Measurements from ENCODE around the gene DNAJC3.

DNA sequence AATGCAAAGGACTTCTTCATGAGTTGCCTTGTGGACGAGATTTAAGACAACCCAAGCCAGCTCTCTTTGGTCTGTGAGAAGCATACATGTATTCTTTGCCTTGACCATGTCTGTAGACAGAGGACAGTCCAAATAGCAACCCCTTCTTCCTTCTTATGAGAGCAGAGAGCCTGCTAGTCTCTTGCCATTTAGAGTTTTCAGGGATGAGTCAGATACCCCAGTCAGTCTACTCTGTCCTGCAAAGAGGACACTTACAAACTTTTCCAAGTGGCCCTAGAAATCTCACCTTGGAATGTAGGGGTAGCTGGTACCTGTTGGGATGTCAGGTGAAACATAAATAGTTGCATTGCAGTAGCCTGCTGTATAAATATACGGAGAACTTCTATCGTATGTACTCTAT, 36.7 kb downstream of the DNAJC3 start:
- TF ChIP-seq, protein P1, sequence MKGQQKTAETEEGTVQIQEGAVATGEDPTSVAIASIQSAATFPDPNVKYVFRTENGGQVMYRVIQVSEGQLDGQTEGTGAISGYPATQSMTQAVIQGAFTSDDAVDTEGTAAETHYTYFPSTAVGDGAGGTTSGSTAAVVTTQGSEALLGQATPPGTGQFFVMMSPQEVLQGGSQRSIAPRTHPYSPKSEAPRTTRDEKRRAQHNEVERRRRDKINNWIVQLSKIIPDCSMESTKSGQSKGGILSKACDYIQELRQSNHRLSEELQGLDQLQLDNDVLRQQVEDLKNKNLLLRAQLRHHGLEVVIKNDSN (CRISPR knock-in tag; IDR thresholded peaks at IDR 0.05): no peak
- TF ChIP-seq, protein P2, sequence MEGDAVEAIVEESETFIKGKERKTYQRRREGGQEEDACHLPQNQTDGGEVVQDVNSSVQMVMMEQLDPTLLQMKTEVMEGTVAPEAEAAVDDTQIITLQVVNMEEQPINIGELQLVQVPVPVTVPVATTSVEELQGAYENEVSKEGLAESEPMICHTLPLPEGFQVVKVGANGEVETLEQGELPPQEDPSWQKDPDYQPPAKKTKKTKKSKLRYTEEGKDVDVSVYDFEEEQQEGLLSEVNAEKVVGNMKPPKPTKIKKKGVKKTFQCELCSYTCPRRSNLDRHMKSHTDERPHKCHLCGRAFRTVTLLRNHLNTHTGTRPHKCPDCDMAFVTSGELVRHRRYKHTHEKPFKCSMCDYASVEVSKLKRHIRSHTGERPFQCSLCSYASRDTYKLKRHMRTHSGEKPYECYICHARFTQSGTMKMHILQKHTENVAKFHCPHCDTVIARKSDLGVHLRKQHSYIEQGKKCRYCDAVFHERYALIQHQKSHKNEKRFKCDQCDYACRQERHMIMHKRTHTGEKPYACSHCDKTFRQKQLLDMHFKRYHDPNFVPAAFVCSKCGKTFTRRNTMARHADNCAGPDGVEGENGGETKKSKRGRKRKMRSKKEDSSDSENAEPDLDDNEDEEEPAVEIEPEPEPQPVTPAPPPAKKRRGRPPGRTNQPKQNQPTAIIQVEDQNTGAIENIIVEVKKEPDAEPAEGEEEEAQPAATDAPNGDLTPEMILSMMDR (IDR thresholded peaks at IDR 0.05 in 2 of 3, conservative IDR thresholded peaks at IDR 0.05 in 1 of 3; ENCODE audit: insufficient read depth in 2 of 3, low read depth in 1 of 3, low read length in 3 of 3): no peak
- TF ChIP-seq MYC (IDR thresholded peaks at IDR 0.05; ENCODE audit: low read depth, low read length) (no peak), MYC (CRISPR knock-in tag; IDR thresholded peaks at IDR 0.05; ENCODE audit: borderline replicate concordance, low read depth) (no peak), JUN (IDR thresholded peaks at IDR 0.05; ENCODE audit: borderline replicate concordance, low read depth, low read length) (no peak), JUN (CRISPR knock-in tag; IDR thresholded peaks at IDR 0.05; ENCODE audit: borderline replicate concordance) (no peak), SMC3 (conservative IDR thresholded peaks at IDR 0.05; ENCODE audit: insufficient read depth, low read depth, low read length) (no peak), CREB1 (IDR thresholded peaks at IDR 0.05) (no peak), CREB1 (CRISPR knock-in tag; IDR thresholded peaks at IDR 0.05) (no peak), SIRT6 (IDR thresholded peaks at IDR 0.05; ENCODE audit: low read depth, low read length) (no peak), FOXM1 (IDR thresholded peaks at IDR 0.05; ENCODE audit: low read depth) (no peak), FOXM1 (CRISPR knock-in tag; IDR thresholded peaks at IDR 0.05; ENCODE audit: low read depth) (no peak), KLF13 (tag; IDR thresholded peaks at IDR 0.05; ENCODE audit: borderline replicate concordance, low read depth) (no peak), ZNF695 (CRISPR knock-in tag; IDR thresholded peaks at IDR 0.05) (no peak)
- TF ChIP-seq, protein P3, sequence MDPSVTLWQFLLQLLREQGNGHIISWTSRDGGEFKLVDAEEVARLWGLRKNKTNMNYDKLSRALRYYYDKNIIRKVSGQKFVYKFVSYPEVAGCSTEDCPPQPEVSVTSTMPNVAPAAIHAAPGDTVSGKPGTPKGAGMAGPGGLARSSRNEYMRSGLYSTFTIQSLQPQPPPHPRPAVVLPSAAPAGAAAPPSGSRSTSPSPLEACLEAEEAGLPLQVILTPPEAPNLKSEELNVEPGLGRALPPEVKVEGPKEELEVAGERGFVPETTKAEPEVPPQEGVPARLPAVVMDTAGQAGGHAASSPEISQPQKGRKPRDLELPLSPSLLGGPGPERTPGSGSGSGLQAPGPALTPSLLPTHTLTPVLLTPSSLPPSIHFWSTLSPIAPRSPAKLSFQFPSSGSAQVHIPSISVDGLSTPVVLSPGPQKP (CRISPR knock-in tag; IDR thresholded peaks at IDR 0.05): no peak
- TF ChIP-seq, protein P4, sequence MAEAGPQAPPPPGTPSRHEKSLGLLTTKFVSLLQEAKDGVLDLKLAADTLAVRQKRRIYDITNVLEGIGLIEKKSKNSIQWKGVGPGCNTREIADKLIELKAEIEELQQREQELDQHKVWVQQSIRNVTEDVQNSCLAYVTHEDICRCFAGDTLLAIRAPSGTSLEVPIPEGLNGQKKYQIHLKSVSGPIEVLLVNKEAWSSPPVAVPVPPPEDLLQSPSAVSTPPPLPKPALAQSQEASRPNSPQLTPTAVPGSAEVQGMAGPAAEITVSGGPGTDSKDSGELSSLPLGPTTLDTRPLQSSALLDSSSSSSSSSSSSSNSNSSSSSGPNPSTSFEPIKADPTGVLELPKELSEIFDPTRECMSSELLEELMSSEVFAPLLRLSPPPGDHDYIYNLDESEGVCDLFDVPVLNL (CRISPR knock-in tag; IDR thresholded peaks at IDR 0.05; ENCODE audit: low read depth): no peak
- TF ChIP-seq, protein P5, sequence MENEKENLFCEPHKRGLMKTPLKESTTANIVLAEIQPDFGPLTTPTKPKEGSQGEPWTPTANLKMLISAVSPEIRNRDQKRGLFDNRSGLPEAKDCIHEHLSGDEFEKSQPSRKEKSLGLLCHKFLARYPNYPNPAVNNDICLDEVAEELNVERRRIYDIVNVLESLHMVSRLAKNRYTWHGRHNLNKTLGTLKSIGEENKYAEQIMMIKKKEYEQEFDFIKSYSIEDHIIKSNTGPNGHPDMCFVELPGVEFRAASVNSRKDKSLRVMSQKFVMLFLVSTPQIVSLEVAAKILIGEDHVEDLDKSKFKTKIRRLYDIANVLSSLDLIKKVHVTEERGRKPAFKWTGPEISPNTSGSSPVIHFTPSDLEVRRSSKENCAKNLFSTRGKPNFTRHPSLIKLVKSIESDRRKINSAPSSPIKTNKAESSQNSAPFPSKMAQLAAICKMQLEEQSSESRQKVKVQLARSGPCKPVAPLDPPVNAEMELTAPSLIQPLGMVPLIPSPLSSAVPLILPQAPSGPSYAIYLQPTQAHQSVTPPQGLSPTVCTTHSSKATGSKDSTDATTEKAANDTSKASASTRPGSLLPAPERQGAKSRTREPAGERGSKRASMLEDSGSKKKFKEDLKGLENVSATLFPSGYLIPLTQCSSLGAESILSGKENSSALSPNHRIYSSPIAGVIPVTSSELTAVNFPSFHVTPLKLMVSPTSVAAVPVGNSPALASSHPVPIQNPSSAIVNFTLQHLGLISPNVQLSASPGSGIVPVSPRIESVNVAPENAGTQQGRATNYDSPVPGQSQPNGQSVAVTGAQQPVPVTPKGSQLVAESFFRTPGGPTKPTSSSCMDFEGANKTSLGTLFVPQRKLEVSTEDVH (IDR thresholded peaks at IDR 0.05; ENCODE audit: low read depth, partially characterized antibody): no peak

Measured in K562 (cell line).